GM23338 (cell line): ENCODE data around the gene ARHGAP28. TPM values are rescaled to one million over a fixed set of nuclear protein-coding genes. Genes with fewer than 3 reads are reported as not detected.

Source experiments
- ATAC-seq: fragments of 200-7000 bp; cut with Tn5 transposase; 3 replicates; pipeline ENCODE4 v1.9.1; 2020
- DNase-seq: peaks from one replicate; pipeline ENCODE4 v3.0.0-alpha.2; 2015; ENCODE audit warnings: low spot score
- H2AFZ ChIP-seq: fragments of 200-600 bp; sonication (generic); 2 replicates; pipeline ENCODE4 v1.8.0; 2016; ENCODE audit warnings: antibody characterized with exemption, mild to moderate bottlenecking, moderate library complexity
- H3F3A ChIP-seq: fragments of 200-600 bp; sonication (generic); replicated peaks from 2 replicates; pipeline ENCODE4 v1.8.0; 2017; ENCODE audit warnings: antibody characterized with exemption, mixed run types, low read depth
- H3K27ac ChIP-seq: fragments of 200-600 bp; sonication (generic); 2 replicates; pipeline ENCODE4 v1.6.1; 2016; ENCODE audit warnings: low read depth
- H3K27me3 ChIP-seq: fragments of 200-600 bp; sonication (generic); 2 replicates; pipeline ENCODE4 v1.8.0; 2016; ENCODE audit warnings: mild to moderate bottlenecking, mixed run types, moderate library complexity; ENCODE audit not compliant: insufficient read depth
- H3K36me3 ChIP-seq: fragments of 200-600 bp; sonication (generic); 2 replicates; pipeline ENCODE4 v1.8.0; 2016; ENCODE audit warnings: mild to moderate bottlenecking; ENCODE audit not compliant: insufficient read depth
- H3K4me1 ChIP-seq: fragments of 200-600 bp; sonication (generic); 2 replicates; pipeline ENCODE4 v1.8.0; 2016; ENCODE audit warnings: mild to moderate bottlenecking, moderate library complexity; ENCODE audit not compliant: insufficient read depth
- H3K4me2 ChIP-seq: fragments of 200-600 bp; sonication (generic); 2 replicates; pipeline ENCODE4 v1.7.1; 2017; ENCODE audit warnings: mixed run types
- H3K4me3 ChIP-seq: fragments of 200-600 bp; sonication (generic); 2 replicates; pipeline ENCODE4 v1.6.1; 2016; ENCODE audit warnings: mixed run types
- H3K79me2 ChIP-seq: fragments of 200-600 bp; sonication (generic); replicated peaks from 2 replicates; pipeline ENCODE4 v1.8.0; 2017; ENCODE audit warnings: mild to moderate bottlenecking; ENCODE audit not compliant: insufficient read depth
- H3K9me2 ChIP-seq: fragments of 200-600 bp; sonication (generic); 2 replicates; pipeline ENCODE4 v1.8.0; 2017; ENCODE audit not compliant: insufficient read depth
- H4K20me1 ChIP-seq: fragments of 200-600 bp; sonication (generic); replicated peaks from 2 replicates; pipeline ENCODE4 v1.8.0; 2017; ENCODE audit warnings: mild to moderate bottlenecking; ENCODE audit not compliant: insufficient read depth
- H3K27ac Mint-ChIP-seq: 2 replicates; pipeline ENCODE4 v1.8.0; 2020; ENCODE audit warnings: inconsistent platforms, mild to moderate bottlenecking, moderate library complexity, mixed read lengths
- H3K27me3 Mint-ChIP-seq: 3 replicates; pipeline ENCODE4 v1.8.0; 2022; ENCODE audit warnings: low read depth, mild to moderate bottlenecking, moderate library complexity, mixed read lengths, inconsistent platforms; ENCODE audit not compliant: insufficient read depth, poor library complexity
- H3K36me3 Mint-ChIP-seq: 3 replicates; pipeline ENCODE4 v1.8.0; 2021; ENCODE audit warnings: low read depth, mild to moderate bottlenecking, inconsistent platforms, moderate library complexity, mixed read lengths
- H3K4me1 Mint-ChIP-seq: 3 replicates; pipeline ENCODE4 v1.8.0; 2020; ENCODE audit warnings: mild to moderate bottlenecking, inconsistent platforms, mixed read lengths
- H3K4me3 Mint-ChIP-seq: 3 replicates; pipeline ENCODE4 v1.8.0; 2021; ENCODE audit warnings: moderate library complexity, mild to moderate bottlenecking, inconsistent platforms, mixed read lengths
- H3K9me3 Mint-ChIP-seq: 3 replicates; pipeline ENCODE4 v1.8.0; 2020; ENCODE audit warnings: moderate library complexity, mild to moderate bottlenecking, inconsistent platforms, mixed read lengths
- CREB1 ChIP-seq: fragments of 250-450 bp; sonication (Bioruptor Pico); IDR thresholded peaks from 2 replicates; pipeline ENCODE4 v1.5.0; 2020; ENCODE audit warnings: low read depth, mild to moderate bottlenecking, moderate library complexity
- EZH2 ChIP-seq: fragments of 200-600 bp; sonication (generic); IDR thresholded peaks from one replicate; pipeline ENCODE4 v1.8.0; 2017; ENCODE audit warnings: antibody characterized with exemption, mild to moderate bottlenecking, low read depth; ENCODE audit not compliant: unreplicated experiment
- EZH2phosphoT487 ChIP-seq: fragments of 200-600 bp; sonication (generic); IDR thresholded peaks from one replicate; pipeline ENCODE4 v1.8.1; 2018; ENCODE audit warnings: antibody characterized with exemption; ENCODE audit not compliant: unreplicated experiment
- JUNB ChIP-seq: IDR thresholded peaks from one replicate; pipeline ENCODE4 v1.6.1; 2016; ENCODE audit warnings: antibody characterized with exemption; ENCODE audit not compliant: unreplicated experiment
- NANOG ChIP-seq: IDR thresholded peaks from 2 replicates; pipeline ENCODE4 v1.6.1; 2016; ENCODE audit warnings: antibody characterized with exemption, borderline replicate concordance
- POLR2AphosphoS5 ChIP-seq: IDR thresholded peaks from 2 replicates; pipeline ENCODE4 v1.6.1; 2016; ENCODE audit warnings: antibody characterized with exemption, low read depth
- STAT1 ChIP-seq: IDR thresholded peaks from one replicate; pipeline ENCODE4 v1.6.1; 2016; ENCODE audit warnings: antibody characterized with exemption; ENCODE audit not compliant: unreplicated experiment
- ZNF114 ChIP-seq: fragments of 250-450 bp; sonication (Bioruptor Pico); IDR thresholded peaks from 2 replicates; pipeline ENCODE4 v1.5.0; 2020; ENCODE audit warnings: mild to moderate bottlenecking, moderate library complexity
- ZNF331 ChIP-seq: fragments of 250-450 bp; sonication (Bioruptor Pico); IDR thresholded peaks from 2 replicates; pipeline ENCODE4 v1.5.0; 2020; ENCODE audit warnings: low read depth, mild to moderate bottlenecking, moderate library complexity
- polyA plus RNA-seq: library from polyadenylated mRNA; unstranded; fragments of >200 nt; fragmentation: Nextera tagmentation; extraction: Ambion mirVana; gene quantifications from 2 replicates; pipeline ENCODE4 v1.2.1, GENCODE V29; 2016
- total RNA-seq: library from RNA; depleted of rRNA; stranded (reverse); fragments of >200 nt; shearing (Covaris generic); gene quantifications from 2 replicates; pipeline ENCODE4 v1.2.3, GENCODE V29; 2014
- TF ChIP-seq, protein P1 (sequence below), 2 experiments: fragments of 200-600 bp in 1 of 2; sonication (generic) in 1 of 2; conservative IDR thresholded peaks; 2 replicates each; pipeline versions ENCODE4 v1.5.1 to v1.6.1; 2016 to 2017; ENCODE audit warnings: antibody characterized with exemption in 2 of 2, low read depth in 2 of 2, mild to moderate bottlenecking in 2 of 2, moderate library complexity in 1 of 2
- TF ChIP-seq, protein P2 (sequence below): IDR thresholded peaks from 2 replicates; pipeline ENCODE4 v1.6.1; 2016; ENCODE audit warnings: antibody characterized with exemption
- TF ChIP-seq, protein P3 (sequence below): IDR thresholded peaks from one replicate; pipeline ENCODE4 v1.6.1; 2018; ENCODE audit warnings: antibody characterized with exemption; ENCODE audit not compliant: unreplicated experiment
- TF ChIP-seq, protein P4 (sequence below): fragments of 250-450 bp; sonication (Bioruptor Pico); IDR thresholded peaks from 2 replicates; pipeline ENCODE4 v1.5.0; 2020; ENCODE audit warnings: mild to moderate bottlenecking, moderate library complexity

The ARHGAP28 gene
- total and polyA plus RNA-seq, 2 experiments from 2014 or later, result 2.8 to 9.6 TPM

DNA sequence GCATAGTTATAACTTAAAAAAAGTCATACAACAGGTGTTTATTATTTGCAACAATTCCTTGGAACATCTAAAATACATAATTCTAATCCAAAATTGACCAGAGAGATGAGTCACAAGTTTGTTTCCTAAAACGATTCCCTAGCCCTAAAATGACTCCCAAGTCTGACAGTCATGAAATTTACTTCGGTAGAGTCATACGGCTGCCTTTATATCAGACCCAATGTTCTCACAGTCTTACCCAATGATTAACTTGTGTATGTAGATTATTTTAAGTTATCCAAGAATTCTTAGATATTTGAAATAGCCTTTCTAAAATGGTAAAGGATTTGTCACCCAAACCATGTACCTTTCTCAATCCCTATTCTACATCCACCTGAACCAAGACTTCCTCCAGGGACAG is 213.2 kb downstream of the ARHGAP28 start:
- Histone ChIP-seq H3K4me2 (no peak overlapping the region), H3K9me2 (no peaks in the 10 kb centered on the region), H4K20me1 (no peaks in the 10 kb centered on the region), H3K79me2 (no peaks in the 10 kb centered on the region), H3K4me3 (no peak overlapping the region), H3K27ac (no peak overlapping the region), H3K36me3 (peaks cover 5% of the 10 kb centered on the region; the same call in 1 of the 2 replicates), H3F3A (no peaks in the 10 kb centered on the region), H3K27me3 (no peaks in the 10 kb centered on the region), H3K4me1 (no peaks in the 10 kb centered on the region), H2AFZ (no peak overlapping the region)
- TF ChIP-seq, protein P1, sequence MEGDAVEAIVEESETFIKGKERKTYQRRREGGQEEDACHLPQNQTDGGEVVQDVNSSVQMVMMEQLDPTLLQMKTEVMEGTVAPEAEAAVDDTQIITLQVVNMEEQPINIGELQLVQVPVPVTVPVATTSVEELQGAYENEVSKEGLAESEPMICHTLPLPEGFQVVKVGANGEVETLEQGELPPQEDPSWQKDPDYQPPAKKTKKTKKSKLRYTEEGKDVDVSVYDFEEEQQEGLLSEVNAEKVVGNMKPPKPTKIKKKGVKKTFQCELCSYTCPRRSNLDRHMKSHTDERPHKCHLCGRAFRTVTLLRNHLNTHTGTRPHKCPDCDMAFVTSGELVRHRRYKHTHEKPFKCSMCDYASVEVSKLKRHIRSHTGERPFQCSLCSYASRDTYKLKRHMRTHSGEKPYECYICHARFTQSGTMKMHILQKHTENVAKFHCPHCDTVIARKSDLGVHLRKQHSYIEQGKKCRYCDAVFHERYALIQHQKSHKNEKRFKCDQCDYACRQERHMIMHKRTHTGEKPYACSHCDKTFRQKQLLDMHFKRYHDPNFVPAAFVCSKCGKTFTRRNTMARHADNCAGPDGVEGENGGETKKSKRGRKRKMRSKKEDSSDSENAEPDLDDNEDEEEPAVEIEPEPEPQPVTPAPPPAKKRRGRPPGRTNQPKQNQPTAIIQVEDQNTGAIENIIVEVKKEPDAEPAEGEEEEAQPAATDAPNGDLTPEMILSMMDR (conservative IDR thresholded peaks at IDR 0.05; ENCODE audit: low read depth in 2 of 2), result no peak
- TF ChIP-seq ZNF114 (no peak), JUNB (no peak), STAT1 (no peak), ZNF331 (CRISPR knock-in tag) (no peak), EZH2phosphoT487 (no peak), EZH2 (no peak), CREB1 (CRISPR knock-in tag) (no peak), NANOG (no peak), POLR2AphosphoS5 (no peak)
- TF ChIP-seq, protein P2, sequence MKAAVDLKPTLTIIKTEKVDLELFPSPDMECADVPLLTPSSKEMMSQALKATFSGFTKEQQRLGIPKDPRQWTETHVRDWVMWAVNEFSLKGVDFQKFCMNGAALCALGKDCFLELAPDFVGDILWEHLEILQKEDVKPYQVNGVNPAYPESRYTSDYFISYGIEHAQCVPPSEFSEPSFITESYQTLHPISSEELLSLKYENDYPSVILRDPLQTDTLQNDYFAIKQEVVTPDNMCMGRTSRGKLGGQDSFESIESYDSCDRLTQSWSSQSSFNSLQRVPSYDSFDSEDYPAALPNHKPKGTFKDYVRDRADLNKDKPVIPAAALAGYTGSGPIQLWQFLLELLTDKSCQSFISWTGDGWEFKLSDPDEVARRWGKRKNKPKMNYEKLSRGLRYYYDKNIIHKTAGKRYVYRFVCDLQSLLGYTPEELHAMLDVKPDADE, result no peak
- TF ChIP-seq, protein P3, sequence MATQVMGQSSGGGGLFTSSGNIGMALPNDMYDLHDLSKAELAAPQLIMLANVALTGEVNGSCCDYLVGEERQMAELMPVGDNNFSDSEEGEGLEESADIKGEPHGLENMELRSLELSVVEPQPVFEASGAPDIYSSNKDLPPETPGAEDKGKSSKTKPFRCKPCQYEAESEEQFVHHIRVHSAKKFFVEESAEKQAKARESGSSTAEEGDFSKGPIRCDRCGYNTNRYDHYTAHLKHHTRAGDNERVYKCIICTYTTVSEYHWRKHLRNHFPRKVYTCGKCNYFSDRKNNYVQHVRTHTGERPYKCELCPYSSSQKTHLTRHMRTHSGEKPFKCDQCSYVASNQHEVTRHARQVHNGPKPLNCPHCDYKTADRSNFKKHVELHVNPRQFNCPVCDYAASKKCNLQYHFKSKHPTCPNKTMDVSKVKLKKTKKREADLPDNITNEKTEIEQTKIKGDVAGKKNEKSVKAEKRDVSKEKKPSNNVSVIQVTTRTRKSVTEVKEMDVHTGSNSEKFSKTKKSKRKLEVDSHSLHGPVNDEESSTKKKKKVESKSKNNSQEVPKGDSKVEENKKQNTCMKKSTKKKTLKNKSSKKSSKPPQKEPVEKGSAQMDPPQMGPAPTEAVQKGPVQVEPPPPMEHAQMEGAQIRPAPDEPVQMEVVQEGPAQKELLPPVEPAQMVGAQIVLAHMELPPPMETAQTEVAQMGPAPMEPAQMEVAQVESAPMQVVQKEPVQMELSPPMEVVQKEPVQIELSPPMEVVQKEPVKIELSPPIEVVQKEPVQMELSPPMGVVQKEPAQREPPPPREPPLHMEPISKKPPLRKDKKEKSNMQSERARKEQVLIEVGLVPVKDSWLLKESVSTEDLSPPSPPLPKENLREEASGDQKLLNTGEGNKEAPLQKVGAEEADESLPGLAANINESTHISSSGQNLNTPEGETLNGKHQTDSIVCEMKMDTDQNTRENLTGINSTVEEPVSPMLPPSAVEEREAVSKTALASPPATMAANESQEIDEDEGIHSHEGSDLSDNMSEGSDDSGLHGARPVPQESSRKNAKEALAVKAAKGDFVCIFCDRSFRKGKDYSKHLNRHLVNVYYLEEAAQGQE, result no peak
- TF ChIP-seq, protein P4, sequence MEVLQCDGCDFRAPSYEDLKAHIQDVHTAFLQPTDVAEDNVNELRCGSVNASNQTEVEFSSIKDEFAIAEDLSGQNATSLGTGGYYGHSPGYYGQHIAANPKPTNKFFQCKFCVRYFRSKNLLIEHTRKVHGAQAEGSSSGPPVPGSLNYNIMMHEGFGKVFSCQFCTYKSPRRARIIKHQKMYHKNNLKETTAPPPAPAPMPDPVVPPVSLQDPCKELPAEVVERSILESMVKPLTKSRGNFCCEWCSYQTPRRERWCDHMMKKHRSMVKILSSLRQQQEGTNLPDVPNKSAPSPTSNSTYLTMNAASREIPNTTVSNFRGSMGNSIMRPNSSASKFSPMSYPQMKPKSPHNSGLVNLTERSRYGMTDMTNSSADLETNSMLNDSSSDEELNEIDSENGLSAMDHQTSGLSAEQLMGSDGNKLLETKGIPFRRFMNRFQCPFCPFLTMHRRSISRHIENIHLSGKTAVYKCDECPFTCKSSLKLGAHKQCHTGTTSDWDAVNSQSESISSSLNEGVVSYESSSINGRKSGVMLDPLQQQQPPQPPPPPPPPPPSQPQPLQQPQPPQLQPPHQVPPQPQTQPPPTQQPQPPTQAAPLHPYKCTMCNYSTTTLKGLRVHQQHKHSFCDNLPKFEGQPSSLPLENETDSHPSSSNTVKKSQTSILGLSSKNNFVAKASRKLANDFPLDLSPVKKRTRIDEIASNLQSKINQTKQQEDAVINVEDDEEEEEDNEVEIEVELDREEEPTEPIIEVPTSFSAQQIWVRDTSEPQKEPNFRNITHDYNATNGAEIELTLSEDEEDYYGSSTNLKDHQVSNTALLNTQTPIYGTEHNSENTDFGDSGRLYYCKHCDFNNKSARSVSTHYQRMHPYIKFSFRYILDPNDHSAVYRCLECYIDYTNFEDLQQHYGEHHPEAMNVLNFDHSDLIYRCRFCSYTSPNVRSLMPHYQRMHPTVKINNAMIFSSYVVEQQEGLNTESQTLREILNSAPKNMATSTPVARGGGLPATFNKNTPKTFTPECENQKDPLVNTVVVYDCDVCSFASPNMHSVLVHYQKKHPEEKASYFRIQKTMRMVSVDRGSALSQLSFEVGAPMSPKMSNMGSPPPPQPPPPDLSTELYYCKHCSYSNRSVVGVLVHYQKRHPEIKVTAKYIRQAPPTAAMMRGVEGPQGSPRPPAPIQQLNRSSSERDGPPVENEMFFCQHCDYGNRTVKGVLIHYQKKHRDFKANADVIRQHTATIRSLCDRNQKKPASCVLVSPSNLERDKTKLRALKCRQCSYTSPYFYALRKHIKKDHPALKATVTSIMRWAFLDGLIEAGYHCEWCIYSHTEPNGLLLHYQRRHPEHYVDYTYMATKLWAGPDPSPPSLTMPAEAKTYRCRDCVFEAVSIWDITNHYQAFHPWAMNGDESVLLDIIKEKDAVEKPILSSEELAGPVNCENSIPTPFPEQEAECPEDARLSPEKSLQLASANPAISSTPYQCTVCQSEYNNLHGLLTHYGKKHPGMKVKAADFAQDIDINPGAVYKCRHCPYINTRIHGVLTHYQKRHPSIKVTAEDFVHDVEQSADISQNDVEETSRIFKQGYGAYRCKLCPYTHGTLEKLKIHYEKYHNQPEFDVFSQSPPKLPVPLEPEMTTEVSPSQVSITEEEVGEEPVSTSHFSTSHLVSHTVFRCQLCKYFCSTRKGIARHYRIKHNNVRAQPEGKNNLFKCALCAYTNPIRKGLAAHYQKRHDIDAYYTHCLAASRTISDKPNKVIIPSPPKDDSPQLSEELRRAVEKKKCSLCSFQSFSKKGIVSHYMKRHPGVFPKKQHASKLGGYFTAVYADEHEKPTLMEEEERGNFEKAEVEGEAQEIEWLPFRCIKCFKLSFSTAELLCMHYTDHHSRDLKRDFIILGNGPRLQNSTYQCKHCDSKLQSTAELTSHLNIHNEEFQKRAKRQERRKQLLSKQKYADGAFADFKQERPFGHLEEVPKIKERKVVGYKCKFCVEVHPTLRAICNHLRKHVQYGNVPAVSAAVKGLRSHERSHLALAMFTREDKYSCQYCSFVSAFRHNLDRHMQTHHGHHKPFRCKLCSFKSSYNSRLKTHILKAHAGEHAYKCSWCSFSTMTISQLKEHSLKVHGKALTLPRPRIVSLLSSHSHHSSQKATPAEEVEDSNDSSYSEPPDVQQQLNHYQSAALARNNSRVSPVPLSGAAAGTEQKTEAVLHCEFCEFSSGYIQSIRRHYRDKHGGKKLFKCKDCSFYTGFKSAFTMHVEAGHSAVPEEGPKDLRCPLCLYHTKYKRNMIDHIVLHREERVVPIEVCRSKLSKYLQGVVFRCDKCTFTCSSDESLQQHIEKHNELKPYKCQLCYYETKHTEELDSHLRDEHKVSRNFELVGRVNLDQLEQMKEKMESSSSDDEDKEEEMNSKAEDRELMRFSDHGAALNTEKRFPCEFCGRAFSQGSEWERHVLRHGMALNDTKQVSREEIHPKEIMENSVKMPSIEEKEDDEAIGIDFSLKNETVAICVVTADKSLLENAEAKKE (CRISPR knock-in tag), result no peak
- ATAC-seq (no peak), DNase-seq (no peak)
- Mint-ChIP-seq H3K9me3 (no peaks in the 10 kb centered on the region), H3K27me3 (peaks cover 3% of the 10 kb centered on the region), H3K27ac (no peak overlapping the region), H3K4me3 (no peak overlapping the region), H3K4me1 (no peaks in the 10 kb centered on the region), H3K36me3 (peaks cover 29% of the 10 kb centered on the region)
